ENCODE results near the gene SND1.

Gene SND1

GRCh38 chr7:127717502-127718339 lies 65.7 kb downstream of the SND1 start:
- TF ChIP-seq OSR1 (CRISPR knock-in tag; IDR thresholded peaks at IDR 0.05), result no peak
- TF ChIP-seq ZNF8 (CRISPR knock-in tag; IDR thresholded peaks at IDR 0.05), result no peak
- no peak for TF ChIP-seq ZFP3 (CRISPR knock-in tag; IDR thresholded peaks at IDR 0.05)
- no peak for TF ChIP-seq ZNF70 (CRISPR knock-in tag; IDR thresholded peaks at IDR 0.05)
- TF ChIP-seq TOX (CRISPR knock-in tag; IDR thresholded peaks at IDR 0.05; ENCODE audit: borderline replicate concordance), result no peak
- TF ChIP-seq ZNF565 (CRISPR knock-in tag; conservative IDR thresholded peaks at IDR 0.05; ENCODE audit: low read depth), result no peak
- no peak for ATAC-seq

GRCh38 chr7:127718340-127718679 lies 66.3 kb downstream of the SND1 start:
- ATAC-seq, result no peak
- TF ChIP-seq BACH2 (CRISPR knock-in tag; IDR thresholded peaks at IDR 0.05; ENCODE audit: borderline replicate concordance) (no peak), ISL1 (CRISPR knock-in tag; IDR thresholded peaks at IDR 0.05) (no peak), CSRNP3 (CRISPR knock-in tag; IDR thresholded peaks at IDR 0.05) (no peak), PPARA (CRISPR knock-in tag; IDR thresholded peaks at IDR 0.05; ENCODE audit: borderline replicate concordance) (no peak), ZNF565 (CRISPR knock-in tag; conservative IDR thresholded peaks at IDR 0.05; ENCODE audit: low read depth) (no peak), ZNF70 (CRISPR knock-in tag; IDR thresholded peaks at IDR 0.05) (no peak), ZNF8 (CRISPR knock-in tag; IDR thresholded peaks at IDR 0.05) (no peak), ZFP30 (CRISPR knock-in tag; IDR thresholded peaks at IDR 0.05) (no peak), ZC3H10 (CRISPR knock-in tag; IDR thresholded peaks at IDR 0.05) (no peak), TOX (CRISPR knock-in tag; IDR thresholded peaks at IDR 0.05; ENCODE audit: borderline replicate concordance) (no peak), RARB (CRISPR knock-in tag; IDR thresholded peaks at IDR 0.05) (no peak), ESRRG (CRISPR knock-in tag; IDR thresholded peaks at IDR 0.05) (no peak), ZFP3 (CRISPR knock-in tag; IDR thresholded peaks at IDR 0.05) (no peak), ARNTL (CRISPR knock-in tag; IDR thresholded peaks at IDR 0.05; ENCODE audit: borderline replicate concordance, low read depth) (no peak), GLIS3 (CRISPR knock-in tag; IDR thresholded peaks at IDR 0.05) (no peak), TCF4 (CRISPR knock-in tag; IDR thresholded peaks at IDR 0.05; ENCODE audit: borderline replicate concordance) (no peak), OSR1 (CRISPR knock-in tag; IDR thresholded peaks at IDR 0.05) (no peak)
- TF ChIP-seq, protein P1, sequence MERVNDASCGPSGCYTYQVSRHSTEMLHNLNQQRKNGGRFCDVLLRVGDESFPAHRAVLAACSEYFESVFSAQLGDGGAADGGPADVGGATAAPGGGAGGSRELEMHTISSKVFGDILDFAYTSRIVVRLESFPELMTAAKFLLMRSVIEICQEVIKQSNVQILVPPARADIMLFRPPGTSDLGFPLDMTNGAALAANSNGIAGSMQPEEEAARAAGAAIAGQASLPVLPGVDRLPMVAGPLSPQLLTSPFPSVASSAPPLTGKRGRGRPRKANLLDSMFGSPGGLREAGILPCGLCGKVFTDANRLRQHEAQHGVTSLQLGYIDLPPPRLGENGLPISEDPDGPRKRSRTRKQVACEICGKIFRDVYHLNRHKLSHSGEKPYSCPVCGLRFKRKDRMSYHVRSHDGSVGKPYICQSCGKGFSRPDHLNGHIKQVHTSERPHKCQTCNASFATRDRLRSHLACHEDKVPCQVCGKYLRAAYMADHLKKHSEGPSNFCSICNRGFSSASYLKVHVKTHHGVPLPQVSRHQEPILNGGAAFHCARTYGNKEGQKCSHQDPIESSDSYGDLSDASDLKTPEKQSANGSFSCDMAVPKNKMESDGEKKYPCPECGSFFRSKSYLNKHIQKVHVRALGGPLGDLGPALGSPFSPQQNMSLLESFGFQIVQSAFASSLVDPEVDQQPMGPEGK (CRISPR knock-in tag; IDR thresholded peaks at IDR 0.05; ENCODE audit: borderline replicate concordance), result no peak
- TF ChIP-seq, protein P2, sequence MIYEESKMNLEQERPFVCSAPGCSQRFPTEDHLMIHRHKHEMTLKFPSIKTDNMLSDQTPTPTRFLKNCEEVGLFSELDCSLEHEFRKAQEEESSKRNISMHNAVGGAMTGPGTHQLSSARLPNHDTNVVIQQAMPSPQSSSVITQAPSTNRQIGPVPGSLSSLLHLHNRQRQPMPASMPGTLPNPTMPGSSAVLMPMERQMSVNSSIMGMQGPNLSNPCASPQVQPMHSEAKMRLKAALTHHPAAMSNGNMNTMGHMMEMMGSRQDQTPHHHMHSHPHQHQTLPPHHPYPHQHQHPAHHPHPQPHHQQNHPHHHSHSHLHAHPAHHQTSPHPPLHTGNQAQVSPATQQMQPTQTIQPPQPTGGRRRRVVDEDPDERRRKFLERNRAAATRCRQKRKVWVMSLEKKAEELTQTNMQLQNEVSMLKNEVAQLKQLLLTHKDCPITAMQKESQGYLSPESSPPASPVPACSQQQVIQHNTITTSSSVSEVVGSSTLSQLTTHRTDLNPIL (CRISPR knock-in tag; IDR thresholded peaks at IDR 0.05; ENCODE audit: low read depth), result no peak

GRCh38 chr7:127726476-127726875 lies 74.5 kb downstream of the SND1 start:
- TF ChIP-seq, protein P2 (CRISPR knock-in tag; IDR thresholded peaks at IDR 0.05; ENCODE audit: low read depth), result no peak
- no peak for TF ChIP-seq ARNTL (CRISPR knock-in tag; IDR thresholded peaks at IDR 0.05; ENCODE audit: borderline replicate concordance, low read depth)
- no peak for TF ChIP-seq TCF4 (CRISPR knock-in tag; IDR thresholded peaks at IDR 0.05; ENCODE audit: borderline replicate concordance)
- TF ChIP-seq, protein P1 (CRISPR knock-in tag; IDR thresholded peaks at IDR 0.05; ENCODE audit: borderline replicate concordance), result no peak
- TF ChIP-seq ZFP30 (CRISPR knock-in tag; IDR thresholded peaks at IDR 0.05), result no peak
- no peak for TF ChIP-seq RARB (CRISPR knock-in tag; IDR thresholded peaks at IDR 0.05)
- no peak for TF ChIP-seq ZFP3 (CRISPR knock-in tag; IDR thresholded peaks at IDR 0.05)
- TF ChIP-seq, protein P3, sequence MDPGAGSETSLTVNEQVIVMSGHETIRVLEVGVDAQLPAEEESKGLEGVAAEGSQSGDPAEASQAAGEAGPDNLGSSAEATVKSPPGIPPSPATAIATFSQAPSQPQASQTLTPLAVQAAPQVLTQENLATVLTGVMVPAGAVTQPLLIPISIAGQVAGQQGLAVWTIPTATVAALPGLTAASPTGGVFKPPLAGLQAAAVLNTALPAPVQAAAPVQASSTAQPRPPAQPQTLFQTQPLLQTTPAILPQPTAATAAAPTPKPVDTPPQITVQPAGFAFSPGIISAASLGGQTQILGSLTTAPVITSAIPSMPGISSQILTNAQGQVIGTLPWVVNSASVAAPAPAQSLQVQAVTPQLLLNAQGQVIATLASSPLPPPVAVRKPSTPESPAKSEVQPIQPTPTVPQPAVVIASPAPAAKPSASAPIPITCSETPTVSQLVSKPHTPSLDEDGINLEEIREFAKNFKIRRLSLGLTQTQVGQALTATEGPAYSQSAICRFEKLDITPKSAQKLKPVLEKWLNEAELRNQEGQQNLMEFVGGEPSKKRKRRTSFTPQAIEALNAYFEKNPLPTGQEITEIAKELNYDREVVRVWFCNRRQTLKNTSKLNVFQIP (CRISPR knock-in tag; IDR thresholded peaks at IDR 0.05; ENCODE audit: borderline replicate concordance, low read depth), result no peak
- TF ChIP-seq TOX (CRISPR knock-in tag; IDR thresholded peaks at IDR 0.05; ENCODE audit: borderline replicate concordance), result no peak
- TF ChIP-seq, protein P4, sequence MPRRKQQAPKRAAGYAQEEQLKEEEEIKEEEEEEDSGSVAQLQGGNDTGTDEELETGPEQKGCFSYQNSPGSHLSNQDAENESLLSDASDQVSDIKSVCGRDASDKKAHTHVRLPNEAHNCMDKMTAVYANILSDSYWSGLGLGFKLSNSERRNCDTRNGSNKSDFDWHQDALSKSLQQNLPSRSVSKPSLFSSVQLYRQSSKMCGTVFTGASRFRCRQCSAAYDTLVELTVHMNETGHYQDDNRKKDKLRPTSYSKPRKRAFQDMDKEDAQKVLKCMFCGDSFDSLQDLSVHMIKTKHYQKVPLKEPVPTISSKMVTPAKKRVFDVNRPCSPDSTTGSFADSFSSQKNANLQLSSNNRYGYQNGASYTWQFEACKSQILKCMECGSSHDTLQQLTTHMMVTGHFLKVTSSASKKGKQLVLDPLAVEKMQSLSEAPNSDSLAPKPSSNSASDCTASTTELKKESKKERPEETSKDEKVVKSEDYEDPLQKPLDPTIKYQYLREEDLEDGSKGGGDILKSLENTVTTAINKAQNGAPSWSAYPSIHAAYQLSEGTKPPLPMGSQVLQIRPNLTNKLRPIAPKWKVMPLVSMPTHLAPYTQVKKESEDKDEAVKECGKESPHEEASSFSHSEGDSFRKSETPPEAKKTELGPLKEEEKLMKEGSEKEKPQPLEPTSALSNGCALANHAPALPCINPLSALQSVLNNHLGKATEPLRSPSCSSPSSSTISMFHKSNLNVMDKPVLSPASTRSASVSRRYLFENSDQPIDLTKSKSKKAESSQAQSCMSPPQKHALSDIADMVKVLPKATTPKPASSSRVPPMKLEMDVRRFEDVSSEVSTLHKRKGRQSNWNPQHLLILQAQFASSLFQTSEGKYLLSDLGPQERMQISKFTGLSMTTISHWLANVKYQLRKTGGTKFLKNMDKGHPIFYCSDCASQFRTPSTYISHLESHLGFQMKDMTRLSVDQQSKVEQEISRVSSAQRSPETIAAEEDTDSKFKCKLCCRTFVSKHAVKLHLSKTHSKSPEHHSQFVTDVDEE (CRISPR knock-in tag; IDR thresholded peaks at IDR 0.05), result no peak
- TF ChIP-seq ZNF70 (CRISPR knock-in tag; IDR thresholded peaks at IDR 0.05), result no peak
- no peak for TF ChIP-seq ESRRG (CRISPR knock-in tag; IDR thresholded peaks at IDR 0.05)
- no peak for ATAC-seq
